HG02642 (cell line): ENCODE results near the gene SPAM1.
"Not testable (repeated sequence)": the region's sequence is repeated elsewhere in the genome, so short reads cannot be mapped to it uniquely, and the experiment has no call there.

Source experiments
- ATAC-seq: cut with Tn5 transposase; IDR thresholded peaks from one replicate; pipeline ENCODE4 v1.9.1; 2021; ENCODE audit warnings: mild to moderate bottlenecking; ENCODE audit not compliant: unreplicated experiment, poor library complexity

SPAM1 gene

DNA sequence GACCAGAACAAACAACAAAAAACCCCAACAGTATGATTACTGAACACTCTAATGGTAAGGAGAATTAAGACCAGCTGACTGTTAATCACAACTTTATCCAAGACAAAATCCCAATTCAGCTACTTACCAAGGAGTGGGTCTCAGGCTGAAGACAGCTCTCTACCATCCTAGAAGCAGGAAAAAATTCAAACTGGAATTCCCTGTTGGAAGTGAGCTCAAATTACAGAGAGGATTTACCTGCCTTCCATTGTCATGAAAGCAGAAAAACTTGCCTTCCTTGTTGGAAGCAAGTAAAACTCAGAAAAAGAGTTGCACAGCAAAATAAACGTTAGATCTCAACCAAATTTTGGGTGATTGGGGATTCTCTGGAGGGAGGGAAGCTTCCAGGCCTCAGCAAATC lies 20.9 kb downstream of the SPAM1 start:
- no peak for ATAC-seq

DNA sequence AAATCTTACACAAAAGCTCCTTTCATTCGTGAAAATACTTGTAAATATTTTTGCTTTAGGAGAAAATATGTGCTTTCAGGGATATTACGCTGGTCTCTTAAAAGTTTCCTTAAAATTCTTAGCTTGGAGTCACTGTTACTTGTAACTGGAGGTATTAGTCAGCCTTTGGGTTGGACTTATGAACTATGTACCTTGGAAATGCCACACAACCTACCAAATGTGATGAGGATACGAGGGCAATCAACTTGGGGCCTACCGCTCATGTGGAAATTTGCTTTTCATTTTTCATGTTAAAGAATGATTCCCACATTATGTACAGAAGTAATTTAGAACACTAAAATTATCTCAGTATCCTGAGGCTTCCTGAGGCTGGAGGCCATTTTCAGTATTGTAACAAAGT lies 23.1 kb downstream of the SPAM1 start:
- ATAC-seq = no peak

DNA sequence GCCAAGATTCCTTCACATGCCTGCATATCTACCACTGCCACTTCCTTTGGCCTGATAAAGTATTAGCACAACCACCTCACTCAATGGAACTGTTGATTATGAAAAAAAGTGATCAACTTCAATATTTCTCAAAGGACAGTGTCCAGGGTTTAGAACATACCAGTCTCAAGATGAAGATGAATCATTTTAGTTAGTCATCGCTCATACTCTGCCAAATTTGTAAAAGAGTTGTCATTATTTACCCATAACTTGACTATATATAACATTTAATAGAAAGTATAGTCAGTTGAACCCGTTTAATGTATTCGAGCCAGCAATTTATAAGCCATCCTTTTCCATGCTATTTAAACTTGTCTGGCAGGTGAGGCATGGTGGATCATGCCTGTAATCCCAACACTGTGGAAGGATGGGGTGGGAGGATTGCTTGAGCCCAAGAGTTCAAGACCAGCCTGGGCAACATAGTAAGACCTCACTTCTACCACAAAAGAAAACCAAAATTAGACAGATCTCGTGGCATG lies 33.2 kb downstream of the SPAM1 start:
- ATAC-seq = no peak

DNA sequence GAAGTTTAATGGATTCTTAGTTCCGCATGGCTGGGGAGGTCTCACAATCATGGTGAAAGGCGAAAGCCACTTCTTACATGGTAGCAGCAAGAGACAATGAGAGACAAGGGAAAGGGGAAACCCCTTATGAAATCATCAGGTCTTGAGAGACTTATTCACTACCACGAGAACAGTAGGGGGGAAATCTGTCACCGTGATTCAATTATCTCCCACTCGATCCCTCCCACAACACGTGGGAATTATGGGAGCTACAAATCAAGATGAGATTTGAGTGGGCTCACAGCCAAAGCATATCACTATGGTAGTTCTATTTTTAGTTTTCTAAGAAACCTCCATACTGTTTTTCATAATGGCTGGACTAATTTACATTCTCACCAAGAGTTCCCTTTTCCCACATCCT lies 36.7 kb downstream of the SPAM1 start:
- ATAC-seq = no peak

DNA sequence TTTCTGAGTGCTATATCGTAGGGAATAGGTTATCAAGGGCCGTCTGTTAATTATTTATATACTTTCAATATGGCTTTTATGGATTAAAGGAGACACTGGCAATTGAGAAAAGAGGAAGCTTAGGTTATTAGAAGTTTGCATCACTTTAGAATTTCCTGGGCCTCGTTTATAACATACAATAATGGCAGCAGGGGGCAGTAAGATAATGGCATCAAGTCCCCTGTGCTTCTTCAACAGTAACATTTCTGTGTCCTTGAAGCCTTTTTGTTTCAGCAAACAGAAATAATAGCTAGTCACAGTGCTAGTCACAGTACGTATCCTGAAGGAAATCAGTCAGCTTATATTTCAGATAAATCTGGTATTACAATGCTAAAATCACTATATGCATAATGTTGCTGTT lies 41.9 kb downstream of the SPAM1 start:
- no peak for ATAC-seq

DNA sequence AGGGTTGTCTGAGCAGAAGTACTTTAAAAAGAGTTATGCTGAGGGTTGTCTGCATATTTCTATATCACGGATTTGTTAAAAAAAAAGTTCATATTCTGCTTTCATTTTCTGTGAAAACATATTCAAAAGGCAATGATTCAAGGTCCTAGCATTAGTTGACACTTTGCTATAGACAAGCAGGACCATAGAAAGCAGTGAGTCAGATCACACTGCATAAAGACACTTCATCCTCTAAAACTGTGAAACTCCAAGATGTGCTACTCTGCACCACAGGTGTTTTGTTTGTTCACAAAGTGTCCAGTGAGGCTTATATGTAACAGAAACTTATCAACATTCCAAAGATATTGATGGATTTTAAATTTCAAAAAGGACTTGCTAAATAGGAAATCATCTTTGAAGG lies 47.0 kb downstream of the SPAM1 start:
- no peak for ATAC-seq

DNA sequence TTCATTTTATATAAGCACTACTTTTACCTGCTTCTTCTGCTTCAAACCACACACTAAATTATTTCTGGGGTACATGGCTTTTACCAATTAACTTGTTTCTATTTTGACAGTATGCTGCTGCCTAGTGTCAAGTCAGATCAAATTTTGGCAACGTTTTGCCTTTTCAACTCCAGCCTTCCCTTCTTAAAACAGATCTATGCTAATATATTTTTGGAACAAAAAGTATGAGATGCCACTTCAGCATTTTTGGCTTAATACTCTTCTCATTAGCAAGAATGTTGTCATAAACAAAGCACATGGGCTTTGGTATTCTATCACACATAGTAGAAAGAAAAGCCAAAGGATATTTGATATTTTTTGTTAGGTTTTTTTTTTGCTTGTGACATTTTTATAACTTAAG lies 47.8 kb downstream of the SPAM1 start:
- ATAC-seq = no peak

DNA sequence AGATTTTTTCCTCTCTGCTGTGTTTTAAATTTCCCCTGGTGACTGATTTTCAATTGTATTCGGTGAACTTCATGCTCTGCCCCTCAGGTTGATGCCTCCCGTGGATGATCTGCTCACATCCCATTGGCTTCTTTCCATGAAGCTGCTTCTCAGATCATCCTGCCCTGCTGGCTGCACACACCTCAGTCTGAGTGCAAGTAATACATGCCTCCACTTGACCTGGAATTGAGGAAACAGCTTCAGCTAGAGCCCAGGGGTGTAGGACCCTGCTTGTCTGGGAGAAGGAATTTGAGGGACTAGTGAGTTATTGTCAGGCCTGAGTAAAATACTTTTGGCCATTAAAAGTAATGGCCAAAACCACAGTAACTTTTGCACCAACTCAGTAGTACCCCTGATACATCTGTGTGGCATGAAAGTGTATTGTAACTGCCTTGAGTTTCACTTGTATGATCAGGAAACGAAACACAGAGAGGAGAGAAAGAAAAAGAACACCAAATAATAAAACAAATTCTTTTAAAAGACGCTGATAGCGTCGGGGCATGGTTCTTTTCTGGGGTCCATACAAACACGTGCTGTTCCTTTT lies 49.4 kb downstream of the SPAM1 start:
- ATAC-seq = no peak

DNA sequence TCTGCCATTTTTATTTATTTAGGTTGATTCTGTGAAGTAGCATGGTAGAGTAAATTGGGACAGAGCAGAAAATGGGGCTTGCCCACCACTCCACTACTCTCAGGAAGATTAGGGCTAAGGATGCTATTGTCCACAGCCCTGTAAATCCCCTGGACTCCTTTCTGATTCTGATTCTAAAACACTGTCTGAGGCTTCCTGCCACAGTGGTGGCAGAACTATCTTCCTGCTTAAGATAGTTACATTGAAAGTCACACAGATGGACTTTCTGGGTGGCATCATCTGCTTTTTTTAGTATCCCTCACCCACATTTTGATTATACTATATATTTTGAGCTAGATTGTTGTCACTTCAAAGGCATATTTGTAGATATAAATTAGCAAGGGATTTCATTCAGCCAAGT lies 50.0 kb downstream of the SPAM1 start:
- no peak for ATAC-seq

DNA sequence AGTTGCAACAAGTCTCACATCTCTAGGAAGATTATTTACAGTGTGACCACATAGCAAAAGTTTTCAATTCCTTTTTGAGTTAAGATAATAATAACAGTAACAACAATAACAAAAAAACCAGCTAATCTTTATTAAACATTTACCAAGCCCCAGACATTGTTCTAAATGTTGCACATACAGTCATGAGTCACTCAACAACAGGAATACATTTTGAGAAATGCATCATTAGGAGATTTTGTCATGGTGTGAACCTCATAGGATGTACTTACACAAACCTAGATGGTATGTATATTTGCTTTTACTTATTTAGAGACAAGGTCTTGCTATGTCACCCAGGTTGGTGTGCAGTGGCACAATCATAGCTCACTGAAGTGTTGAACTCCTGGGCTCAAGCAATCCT lies 52.0 kb downstream of the SPAM1 start:
- no peak for ATAC-seq

DNA sequence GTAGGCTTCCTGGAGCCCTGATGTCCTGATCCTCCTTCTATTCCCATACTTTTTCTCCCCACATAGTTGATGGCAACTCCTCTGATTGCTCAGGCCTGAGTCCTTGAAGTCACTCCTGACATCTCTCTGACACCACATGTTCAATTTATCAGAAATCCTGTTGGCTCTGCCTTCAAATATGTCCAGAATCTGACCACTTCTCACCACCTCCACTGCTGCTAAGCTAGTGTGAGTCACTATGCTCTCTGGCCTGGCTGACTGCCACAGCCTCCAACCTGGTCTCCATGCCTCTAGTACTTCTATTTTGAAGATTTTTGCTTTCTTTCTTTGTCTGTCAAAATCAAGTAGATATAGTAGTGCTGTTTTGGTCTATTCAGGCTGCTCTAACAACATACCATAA lies 54.8 kb downstream of the SPAM1 start:
- ATAC-seq = no peak

DNA sequence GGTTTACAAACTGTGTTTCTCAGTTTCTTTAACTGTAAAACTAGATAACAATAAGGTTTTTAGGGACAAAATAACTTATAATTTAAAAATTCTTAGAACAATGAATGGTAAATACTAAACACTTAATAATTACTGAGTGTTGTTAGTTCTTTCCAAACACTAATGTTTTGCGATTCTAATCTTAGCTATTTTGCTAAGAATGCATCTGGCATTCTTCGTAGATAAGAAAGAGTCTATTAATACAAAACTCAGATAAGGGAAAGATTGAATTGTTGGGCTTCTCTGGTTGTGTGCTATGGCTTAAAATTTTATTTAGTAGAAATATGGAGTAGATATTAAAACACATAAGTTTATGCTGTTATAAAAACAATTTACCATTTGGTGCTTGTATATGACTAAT lies 62.4 kb downstream of the SPAM1 start:
- no peak for ATAC-seq

DNA sequence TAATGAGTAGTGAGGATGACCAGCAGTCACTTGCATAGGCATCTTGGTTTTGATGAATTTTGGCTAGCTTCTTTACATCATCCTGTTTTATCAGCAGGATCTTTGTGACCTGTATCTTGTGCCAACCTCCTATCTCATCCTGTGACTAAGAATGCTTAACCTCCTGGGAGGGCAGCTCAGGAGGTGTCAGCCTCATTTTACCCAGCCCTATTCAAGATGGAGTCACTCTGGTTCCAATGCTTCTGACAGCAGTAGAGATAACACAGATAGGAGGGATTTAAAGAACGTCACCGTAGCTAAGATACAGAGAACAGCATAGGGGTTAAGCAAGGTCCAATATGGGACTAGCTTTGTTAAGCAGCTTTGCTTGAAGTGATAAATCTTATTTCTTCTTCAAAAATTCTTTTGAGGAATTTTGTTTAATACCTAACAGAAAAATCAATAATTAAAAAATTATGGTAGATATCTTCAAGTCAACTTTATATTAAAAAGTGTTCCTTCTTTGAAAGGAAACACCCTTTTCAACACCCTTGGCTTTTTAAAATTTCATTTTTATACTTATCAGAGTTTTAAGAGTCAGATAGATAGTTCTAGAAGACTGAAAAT lies 68.0 kb downstream of the SPAM1 start:
- no peak for ATAC-seq

DNA sequence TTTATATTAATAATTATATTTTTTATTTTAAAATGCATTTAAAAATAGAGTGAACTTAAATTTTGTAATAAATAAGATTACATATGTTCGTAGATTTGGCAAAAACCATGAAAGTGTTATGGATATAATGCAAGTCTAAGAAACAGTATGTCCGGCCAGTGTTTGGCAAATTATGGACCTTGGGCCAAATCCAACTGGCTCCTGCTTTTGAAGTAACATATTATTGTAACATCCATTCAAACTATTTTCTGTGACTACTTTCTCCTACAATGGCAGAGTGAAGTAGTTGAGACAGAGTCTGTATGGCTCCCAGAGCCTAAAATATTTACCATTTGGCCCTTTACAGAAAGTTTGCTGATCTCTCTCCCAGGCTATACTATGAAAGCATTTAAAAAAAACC lies 69.0 kb downstream of the SPAM1 start:
- ATAC-seq = no peak

DNA sequence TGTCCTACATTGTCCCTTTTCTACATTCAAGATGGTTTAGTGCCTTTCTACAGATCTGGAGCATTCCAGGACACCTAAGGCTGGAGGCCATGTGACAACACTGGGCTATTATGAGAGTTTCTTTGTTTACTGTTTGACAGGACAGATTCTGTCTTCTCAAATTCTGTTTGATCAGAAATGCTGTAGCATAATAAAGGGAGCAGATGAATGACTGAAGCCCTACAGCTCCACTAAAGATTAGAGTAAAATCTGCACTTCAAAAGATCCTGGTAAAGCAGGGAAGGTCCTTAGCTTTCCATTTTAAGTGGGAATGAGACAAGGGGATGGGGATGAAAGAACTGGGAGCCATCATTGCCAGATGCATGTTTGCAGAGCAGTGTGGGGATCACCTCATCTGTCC lies 69.4 kb downstream of the SPAM1 start:
- no peak for ATAC-seq

DNA sequence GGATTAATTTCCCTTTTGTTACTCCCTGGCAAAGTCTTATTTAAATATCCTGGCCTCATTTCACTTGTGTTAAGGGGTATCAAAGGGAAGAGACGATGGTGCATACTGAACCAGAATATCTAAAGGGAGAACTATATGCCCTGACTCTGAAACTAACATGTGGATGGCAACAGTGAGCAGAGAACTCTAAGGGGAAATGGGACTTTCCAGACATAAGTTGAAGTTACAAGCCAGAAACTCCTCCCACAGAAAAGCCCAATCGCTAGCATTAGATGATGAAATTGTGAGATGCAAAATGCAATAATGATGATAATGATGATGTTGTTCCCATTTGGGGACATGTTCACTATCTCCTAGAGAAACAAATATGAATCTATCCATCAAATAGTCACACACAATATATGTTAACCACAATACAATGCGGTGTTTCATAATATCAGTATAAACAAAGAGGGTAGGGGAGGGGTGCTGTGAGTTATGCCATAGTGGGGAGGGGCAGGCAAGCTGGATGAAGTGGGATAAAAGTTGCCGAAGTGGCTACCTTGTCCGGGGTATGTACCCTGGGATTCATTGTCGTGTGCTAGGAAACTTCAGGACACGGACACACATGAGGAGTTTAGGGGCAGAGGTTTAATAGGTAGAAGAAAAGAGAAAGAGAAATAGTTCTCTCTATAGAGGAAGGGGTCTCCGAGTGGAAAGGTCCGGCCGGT lies 70.7 kb downstream of the SPAM1 start:
- no peak for ATAC-seq

DNA sequence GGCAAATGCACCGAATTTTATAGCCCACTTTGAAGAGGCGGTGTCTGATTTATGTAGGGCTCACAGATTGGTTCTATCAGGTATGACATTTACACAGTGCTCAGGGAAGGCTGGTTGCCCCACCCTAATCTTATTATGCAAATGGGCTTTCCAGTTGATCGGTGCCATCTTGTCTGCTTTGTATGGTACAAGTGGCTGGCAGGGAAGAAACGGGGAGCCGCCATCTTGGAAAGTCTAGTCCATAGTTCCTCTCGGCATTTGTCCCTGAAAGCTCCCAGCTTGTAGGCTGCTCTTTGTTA lies 71.2 kb downstream of the SPAM1 start:
- ATAC-seq = no peak

DNA sequence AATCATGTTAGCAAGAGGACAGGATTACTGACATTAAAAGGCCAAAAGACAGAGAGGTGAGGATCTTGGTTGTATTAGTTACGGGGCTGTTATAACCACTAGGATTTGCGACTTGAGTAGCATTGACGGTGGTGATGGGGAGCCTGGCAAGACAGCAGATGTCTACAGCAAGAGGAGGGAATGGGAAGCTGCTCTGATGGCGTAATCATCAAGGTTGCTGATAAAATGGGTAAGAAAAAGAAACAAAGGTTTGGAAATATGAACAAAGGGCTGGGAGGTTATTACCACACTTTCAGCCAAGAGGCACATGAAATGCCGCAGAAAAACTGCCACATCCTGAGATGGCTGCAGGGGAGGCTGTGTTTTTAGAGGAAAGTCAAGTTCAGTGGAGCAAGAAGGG lies 73.9 kb downstream of the SPAM1 start:
- no peak for ATAC-seq

DNA sequence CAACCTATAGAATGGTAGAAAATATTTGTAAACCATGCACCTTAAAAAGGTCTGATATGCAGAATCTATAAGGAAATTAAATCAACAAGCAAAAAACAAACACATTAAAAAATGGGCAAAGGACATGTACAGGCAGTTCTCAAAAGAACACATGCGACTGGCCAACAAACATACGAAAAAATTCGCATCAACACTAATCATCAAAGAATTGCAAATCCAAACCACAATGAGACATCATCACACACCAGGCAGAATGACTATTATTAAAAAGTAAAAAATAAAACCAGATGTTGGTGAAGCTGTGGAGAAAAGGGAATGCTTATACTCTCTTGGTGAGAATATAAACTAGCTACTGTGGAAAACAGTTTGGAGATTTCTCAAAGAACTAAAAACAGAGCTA lies 74.7 kb downstream of the SPAM1 start:
- no peak for ATAC-seq

DNA sequence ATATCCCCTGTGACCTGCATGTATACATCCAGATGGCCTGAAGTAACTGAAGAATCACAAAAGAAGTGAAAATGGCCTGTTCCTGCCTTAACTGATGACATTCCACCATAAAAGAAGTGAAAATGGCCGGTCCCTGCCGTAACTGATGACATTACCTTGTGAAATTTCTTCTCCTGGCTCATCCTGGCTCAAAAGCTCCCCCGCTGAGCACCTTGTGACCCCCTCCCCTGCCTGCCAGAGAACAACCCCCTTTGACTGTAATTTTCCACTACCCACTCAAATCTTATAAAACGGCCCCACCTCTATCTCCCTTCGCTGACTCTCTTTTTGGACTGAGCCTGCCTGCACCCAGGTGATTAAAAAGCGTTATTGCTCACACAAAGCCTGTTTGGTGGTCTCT lies 83.3 kb downstream of the SPAM1 start:
- not testable (repeated sequence) for ATAC-seq

DNA sequence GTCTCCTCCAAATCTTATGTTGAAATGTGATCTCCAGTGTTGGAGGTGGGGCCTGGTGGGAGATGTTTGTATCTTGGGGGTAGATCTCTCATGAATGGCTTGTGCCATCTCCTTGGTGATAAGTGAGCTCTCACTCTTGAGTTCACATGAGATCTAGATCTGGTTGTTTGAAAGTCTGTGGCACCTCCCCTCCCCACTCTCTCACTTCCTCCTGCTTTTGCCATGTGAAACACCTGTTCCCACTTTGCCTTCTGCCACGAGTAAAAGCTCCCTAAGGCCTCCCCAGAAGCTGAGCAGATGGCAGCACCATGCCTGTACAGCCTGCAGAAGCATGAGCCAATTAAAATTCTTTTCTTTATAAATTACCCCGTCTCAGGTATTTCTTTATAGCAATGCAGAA lies 84.3 kb downstream of the SPAM1 start:
- ATAC-seq = no peak
